Uterus (tissue), 2 donors: ENCODE measurements around the gene EML1.

Experiments used
- POLR2A ChIP-seq, 2 donors: fragments of 450-650 bp; IDR thresholded peaks; one replicate each; pipeline ENCODE4 v1.6.1; 2016; ENCODE audit warnings: antibody characterized with exemption in 2 of 2, mild to moderate bottlenecking in 1 of 2, moderate library complexity in 1 of 2
- TF ChIP-seq, protein P1 (sequence below), 4 experiments: fragments of 200-600 bp in 2 of 4; fragments of 450-650 bp in 2 of 4; sonication (generic) in 2 of 4; IDR thresholded peaks; one replicate each; pipeline ENCODE4 v1.5.1; 2016 to 2019; ENCODE audit warnings: antibody characterized with exemption in 4 of 4, mild to moderate bottlenecking in 2 of 4, moderate library complexity in 1 of 4

DNA sequence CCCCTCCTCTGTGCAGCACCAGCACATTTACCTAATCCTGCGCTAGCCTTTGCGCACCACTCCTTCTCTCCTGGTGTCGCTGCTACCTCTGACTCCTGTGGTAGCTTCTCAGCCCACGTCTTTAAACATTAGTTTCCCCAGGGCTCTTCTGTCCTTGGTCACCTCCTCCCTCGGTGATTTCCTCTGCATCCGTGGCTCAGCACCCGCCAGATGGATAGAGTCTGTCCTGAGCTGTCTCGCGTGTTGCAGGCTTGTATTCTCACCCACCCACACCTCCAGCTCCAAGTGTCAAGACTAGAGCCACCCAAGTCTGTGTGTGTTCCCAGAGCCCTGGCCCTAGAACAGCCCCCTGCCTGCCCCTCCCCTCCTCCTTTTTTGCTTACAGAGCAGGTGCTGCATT is 83.2 kb downstream of the EML1 start:
- TF ChIP-seq, protein P1, sequence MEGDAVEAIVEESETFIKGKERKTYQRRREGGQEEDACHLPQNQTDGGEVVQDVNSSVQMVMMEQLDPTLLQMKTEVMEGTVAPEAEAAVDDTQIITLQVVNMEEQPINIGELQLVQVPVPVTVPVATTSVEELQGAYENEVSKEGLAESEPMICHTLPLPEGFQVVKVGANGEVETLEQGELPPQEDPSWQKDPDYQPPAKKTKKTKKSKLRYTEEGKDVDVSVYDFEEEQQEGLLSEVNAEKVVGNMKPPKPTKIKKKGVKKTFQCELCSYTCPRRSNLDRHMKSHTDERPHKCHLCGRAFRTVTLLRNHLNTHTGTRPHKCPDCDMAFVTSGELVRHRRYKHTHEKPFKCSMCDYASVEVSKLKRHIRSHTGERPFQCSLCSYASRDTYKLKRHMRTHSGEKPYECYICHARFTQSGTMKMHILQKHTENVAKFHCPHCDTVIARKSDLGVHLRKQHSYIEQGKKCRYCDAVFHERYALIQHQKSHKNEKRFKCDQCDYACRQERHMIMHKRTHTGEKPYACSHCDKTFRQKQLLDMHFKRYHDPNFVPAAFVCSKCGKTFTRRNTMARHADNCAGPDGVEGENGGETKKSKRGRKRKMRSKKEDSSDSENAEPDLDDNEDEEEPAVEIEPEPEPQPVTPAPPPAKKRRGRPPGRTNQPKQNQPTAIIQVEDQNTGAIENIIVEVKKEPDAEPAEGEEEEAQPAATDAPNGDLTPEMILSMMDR (IDR thresholded peaks at IDR 0.05): no peak
- TF ChIP-seq POLR2A (IDR thresholded peaks at IDR 0.05): no peak
